ENCODE results near the gene TSPAN4.

TSPAN4 gene

DNA sequence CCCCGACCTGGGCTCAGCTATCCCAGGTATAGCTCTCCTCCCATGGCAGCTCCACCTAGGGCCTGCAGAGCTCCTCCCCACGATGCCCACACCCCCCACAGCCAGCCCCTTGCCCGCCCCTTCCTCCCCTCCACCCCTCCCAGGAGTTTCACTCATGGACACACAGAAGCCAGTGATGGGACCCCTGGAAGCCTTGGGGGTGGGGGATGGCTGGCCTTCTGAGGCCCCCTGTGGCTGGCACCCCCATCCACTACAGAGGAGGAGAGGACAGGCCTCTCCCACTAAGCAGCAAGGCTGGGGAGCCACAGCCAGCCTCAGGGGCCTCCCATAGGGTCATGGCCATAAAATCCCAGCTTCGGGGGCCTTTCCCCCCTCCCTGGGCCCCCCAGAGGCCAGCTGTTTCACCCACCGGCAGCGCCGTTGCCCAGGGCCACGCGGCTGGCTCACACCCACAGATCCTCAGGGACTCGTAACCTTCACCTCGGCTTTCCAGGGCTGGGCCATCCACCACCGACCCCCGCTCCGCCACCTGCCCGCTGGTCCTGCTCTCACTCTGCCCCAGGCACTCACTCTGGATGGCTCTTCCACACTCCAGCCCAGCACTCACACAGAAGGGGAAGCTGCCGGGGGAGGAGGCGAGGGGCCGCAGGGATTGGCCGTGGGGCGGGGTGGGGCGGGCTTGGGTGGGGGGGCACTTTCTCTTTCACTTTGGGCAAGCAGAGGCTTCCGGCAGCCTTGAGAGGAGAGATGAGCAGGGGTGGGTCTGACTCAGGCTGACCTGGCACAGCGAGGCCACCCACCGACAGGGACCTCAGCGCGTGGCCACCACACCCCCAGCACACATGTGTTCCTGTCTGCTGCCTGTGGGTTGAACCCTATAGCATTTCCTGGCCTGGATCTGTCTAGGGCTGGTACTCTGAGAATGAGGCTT, 46.8 kb upstream of the TSPAN4 start:
- in situ Hi-C loops (cut with HindIII; ENCODE audit: low pct_ligation_motif_present, low sequenced_read_pairs): no loop called here
- TF ChIP-seq, protein P1, sequence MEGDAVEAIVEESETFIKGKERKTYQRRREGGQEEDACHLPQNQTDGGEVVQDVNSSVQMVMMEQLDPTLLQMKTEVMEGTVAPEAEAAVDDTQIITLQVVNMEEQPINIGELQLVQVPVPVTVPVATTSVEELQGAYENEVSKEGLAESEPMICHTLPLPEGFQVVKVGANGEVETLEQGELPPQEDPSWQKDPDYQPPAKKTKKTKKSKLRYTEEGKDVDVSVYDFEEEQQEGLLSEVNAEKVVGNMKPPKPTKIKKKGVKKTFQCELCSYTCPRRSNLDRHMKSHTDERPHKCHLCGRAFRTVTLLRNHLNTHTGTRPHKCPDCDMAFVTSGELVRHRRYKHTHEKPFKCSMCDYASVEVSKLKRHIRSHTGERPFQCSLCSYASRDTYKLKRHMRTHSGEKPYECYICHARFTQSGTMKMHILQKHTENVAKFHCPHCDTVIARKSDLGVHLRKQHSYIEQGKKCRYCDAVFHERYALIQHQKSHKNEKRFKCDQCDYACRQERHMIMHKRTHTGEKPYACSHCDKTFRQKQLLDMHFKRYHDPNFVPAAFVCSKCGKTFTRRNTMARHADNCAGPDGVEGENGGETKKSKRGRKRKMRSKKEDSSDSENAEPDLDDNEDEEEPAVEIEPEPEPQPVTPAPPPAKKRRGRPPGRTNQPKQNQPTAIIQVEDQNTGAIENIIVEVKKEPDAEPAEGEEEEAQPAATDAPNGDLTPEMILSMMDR (IDR thresholded peaks at IDR 0.05; ENCODE audit: low read depth, low read length, missing control alignments): no peak
- Histone ChIP-seq H3K36me3 (replicated peaks) (peaks cover 23% of the 10 kb centered on the region), H3K27ac (peak overlapping the region; percentile 79), H3K4me3 (ENCODE audit: low read depth, low read length) (peak overlapping the region; percentile 80), H3K27me3 (replicated peaks) (no peaks in the 10 kb centered on the region)
- DNase-seq: peak; percentile 75

DNA sequence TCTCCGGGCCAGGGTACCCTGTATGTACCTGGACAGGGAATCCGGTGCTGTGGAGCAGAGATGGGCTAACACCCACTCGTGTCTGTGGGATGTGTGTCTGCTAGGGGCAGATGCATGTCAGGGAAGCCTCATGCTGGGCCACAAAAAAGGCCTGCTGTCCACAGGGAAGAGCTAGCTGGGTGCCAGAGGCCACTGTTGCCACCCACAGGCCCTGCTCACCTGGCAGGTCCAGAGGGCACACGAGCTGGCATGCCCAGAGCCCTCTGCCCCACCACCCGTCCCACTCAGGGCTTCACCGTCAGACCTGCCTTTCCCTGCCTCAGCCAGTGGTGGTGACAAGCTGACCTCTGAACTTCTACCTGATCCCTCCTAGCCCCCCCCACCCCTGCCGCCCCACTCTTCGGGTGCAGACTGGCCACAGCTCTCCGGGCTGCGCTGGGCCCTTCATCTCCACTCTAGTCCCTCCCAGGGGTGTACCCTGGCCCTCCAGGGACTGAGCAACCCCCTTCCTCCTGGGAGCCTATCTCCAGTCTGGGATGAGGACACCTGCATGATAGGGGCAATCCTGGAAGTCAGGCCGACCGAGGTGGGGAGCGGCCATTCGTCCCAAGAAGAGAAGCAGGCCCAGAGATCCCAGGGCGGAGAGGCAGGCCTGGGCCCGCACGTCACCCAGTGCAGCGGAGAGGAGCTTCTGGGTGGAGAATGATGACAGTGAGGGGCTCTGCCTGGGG, 45.9 kb upstream of the TSPAN4 start:
- H3K27me3 ChIP-seq (replicated peaks): no peaks in the 10 kb centered on the region
- in situ Hi-C loops (cut with HindIII; ENCODE audit: low pct_ligation_motif_present, low sequenced_read_pairs): no loop called here
- H3K4me3 ChIP-seq (ENCODE audit: low read depth, low read length): peak overlapping the region; percentile 80
- peaks cover 21% of the 10 kb centered on the region for H3K36me3 ChIP-seq (replicated peaks)
- peak overlapping the region; percentile 79 for H3K27ac ChIP-seq
- TF ChIP-seq, protein P1 (IDR thresholded peaks at IDR 0.05; ENCODE audit: low read depth, low read length, missing control alignments): no peak
- DNase-seq: no peak

DNA sequence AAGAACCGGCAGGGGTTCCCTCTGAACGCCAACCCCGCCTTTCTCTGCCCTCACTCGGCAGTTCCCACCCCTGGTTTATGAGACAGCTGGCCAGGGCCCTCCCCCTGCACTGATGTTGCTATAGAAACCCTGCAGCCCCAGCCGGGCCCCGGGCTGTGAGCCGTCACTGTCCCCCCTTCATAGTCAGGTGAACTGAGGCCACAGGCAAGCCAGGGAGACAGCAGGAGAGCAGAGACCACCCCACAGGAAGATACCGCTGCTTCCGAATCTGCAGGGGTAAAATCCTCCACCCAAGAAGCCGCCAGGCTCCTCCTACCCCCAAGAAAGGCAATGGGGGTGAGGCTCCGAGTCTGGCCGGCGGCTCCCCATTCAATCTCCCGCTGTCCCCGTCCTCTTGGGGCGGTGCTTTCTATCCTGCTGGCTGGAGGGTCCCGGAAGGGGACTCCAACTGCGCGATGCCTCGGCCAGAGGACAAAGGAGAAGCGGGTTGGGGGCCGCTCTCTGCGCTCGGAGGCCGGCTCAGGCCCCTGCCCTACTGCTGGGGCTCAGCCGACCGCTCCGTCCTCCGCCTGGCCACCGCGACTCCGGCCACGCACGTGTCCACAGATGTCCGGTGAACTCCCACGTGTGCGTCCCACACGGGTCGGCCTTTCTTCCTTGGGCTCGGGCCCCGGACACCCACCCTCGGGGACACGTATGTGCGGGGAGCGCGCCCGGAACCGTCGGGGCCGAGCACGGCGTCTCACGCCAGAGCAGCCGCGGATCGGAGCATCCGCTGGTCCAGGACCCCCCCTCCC, 45.2 kb upstream of the TSPAN4 start:
- TF ChIP-seq, protein P1 (IDR thresholded peaks at IDR 0.05; ENCODE audit: low read depth, low read length, missing control alignments): no peak
- in situ Hi-C loops (cut with HindIII; ENCODE audit: low pct_ligation_motif_present, low sequenced_read_pairs): no loop called here
- Histone ChIP-seq H3K4me3 (ENCODE audit: low read depth, low read length) (peak overlapping the region; percentile 80), H3K27me3 (replicated peaks) (no peaks in the 10 kb centered on the region), H3K36me3 (replicated peaks) (peaks cover 22% of the 10 kb centered on the region), H3K27ac (peak overlapping the region; percentile 79)
- peak; percentile 85 for DNase-seq

DNA sequence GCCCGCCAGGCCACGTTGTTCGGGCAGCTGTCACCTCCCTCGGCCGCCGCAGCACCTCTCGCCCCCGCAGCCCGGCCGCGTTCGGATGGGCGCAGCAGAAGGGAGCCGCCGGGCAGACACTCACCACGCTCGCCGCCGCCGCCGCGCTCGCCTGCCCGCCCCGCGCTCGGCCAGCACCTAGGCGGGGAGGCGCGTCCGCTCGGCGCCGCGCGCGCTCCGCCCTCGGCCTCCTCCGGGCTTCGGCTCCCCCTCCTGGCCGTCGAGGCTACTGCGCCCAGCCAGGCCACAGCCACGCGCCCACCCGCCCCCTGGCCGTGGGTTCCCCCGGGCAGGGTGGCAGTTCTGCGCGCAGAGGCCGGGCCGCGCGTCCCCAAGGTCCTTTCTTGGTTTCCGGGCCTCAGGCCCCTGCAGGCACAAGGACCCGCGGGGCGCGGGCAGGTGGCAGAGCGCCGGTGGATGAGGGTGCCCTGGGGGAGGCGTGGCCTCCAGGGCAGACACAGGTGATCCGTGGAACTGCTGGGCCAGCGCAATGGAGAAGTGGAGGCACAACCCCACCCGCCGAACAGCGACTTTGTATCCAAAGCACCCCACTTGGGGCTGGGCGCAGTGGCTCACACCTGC, 44.4 kb upstream of the TSPAN4 start, which contains the start of gene SLC25A22:
SLC25A22 (minus strand) TSS at position 189 of the 621 bp plus-strand sequence. CDS start 3,275 bp downstream, outside the sequence.
- Histone ChIP-seq H3K4me3 (ENCODE audit: low read depth, low read length) (peak within 1 kb of the TSS; percentile 80), H3K27ac (peak within 1 kb of the TSS; percentile 79), H3K27me3 (replicated peaks) (no peaks in the 10 kb centered on the region), H3K36me3 (replicated peaks) (peaks cover 20% of the 10 kb centered on the region)
- DNase-seq: peak; percentile 57
- TF ChIP-seq, protein P1 (IDR thresholded peaks at IDR 0.05; ENCODE audit: low read depth, low read length, missing control alignments): peak; percentile 60
- in situ Hi-C loops (cut with HindIII; ENCODE audit: low pct_ligation_motif_present, low sequenced_read_pairs): no loop called here

DNA sequence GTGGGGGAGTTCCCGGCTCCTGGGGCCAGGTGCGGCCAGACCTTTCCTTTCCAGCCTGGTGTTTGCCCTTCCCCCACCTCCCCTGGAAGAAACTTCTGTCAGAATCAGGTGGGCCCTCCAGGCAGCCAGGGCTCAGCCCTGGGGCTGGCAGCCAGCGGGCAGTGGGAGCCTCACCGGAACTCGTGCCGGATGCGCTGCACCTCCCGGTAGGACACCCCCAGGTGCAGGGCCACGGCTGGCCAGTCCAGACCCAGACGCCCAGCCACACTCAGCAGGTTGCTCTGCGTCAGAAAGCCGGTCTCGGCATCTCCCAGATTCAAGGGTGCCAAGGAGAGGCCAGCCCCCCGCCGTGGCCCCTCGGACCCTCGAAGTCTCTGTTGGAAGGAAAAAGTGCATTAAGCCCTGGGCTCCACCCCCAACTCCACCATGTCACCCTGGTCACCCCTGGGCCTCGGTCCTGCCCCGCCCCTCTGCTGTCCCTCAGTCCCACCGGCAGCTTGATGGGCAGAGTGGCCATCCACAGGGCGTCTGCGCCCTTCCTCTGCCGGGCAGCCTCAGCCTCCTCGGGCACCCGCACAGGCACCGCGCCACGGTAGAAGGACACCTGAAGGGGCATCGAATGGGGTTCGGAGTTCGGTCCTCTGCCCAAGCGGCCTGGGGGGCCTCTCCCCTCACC, 42.9 kb upstream of the TSPAN4 start:
- no peak for DNase-seq
- H3K27me3 ChIP-seq (replicated peaks): no peaks in the 10 kb centered on the region
- in situ Hi-C loops (cut with HindIII; ENCODE audit: low pct_ligation_motif_present, low sequenced_read_pairs): no loop called here
- H3K4me3 ChIP-seq (ENCODE audit: low read depth, low read length): no peak overlapping the region
- TF ChIP-seq, protein P1 (IDR thresholded peaks at IDR 0.05; ENCODE audit: low read depth, low read length, missing control alignments): no peak
- H3K27ac ChIP-seq: no peak overlapping the region
- H3K36me3 ChIP-seq (replicated peaks): peaks cover 13% of the 10 kb centered on the region
